K562 (cell line): ENCODE measurements around the gene POU3F1. TPM values are rescaled to one million over a fixed set of nuclear protein-coding genes. Genes with fewer than 3 reads are reported as not detected.

Source experiments
- ATAC-seq: fragments of 200-7000 bp; cut with Tn5 transposase; 3 replicates; pipeline ENCODE4 v1.9.1; 2020; ENCODE audit warnings: moderate library complexity
- BruUV-seq: library from RNA; stranded (reverse); fragments of 400-500 nt; replicated peaks from 2 replicates; lab custom pipeline; 2021; lab: Mats Ljungman, UMichigan
- CTCF ChIA-PET: fragments of 300-600 bp; formaldehyde crosslinking; extraction: SDS; loops from one replicate; lab custom pipeline; 2021; ENCODE audit warnings: low intra/inter-chr PET ratio; lab: Yijun Ruan, JAX
- POLR2A ChIA-PET: fragments of 300-600, 350-650 bp; sonication (Branson Sonifier 250); formaldehyde crosslinking; extraction: SDS; loops from one replicate; lab custom pipeline; 2021; ENCODE audit warnings: antibody characterized with exemption, inconsistent platforms; lab: Yijun Ruan, JAX
- DNase-seq, 4 experiments: peaks; one replicate each; pipeline versions ENCODE4 v3.0.0 to v3.0.0-alpha.2; 2011 to 2018; ENCODE audit warnings: low spot score in 3 of 4, mixed read lengths in 3 of 4; ENCODE audit errors: extremely low read depth in 1 of 4
- FAIRE-seq: peaks from 2 replicates; lab custom pipeline; 2011; peaks lifted over from hg19 to GRCh38; lab: Jason Lieb, UNC
- H2AFZ ChIP-seq: 2 replicates; pipeline ENCODE4 v1.6.0; 2011; ENCODE audit warnings: low read depth, low read length, control low read depth, inconsistent platforms
- H3K27ac ChIP-seq: fragments of 200-600 bp; 3 replicates; pipeline ENCODE4 v1.8.0; 2011; ENCODE audit warnings: low read depth, mild to moderate bottlenecking, control low read depth, inconsistent platforms, low read length, moderate library complexity, mixed read lengths; ENCODE audit errors: extremely low read depth
- H3K27me3 ChIP-seq, 2 experiments: fragments of 300-600 bp in 1 of 2; 2 replicates in 1 of 2; 3 replicates in 1 of 2; pipeline versions ENCODE4 v1.6.0 to v1.8.0; 2011; ENCODE audit warnings: inconsistent platforms in 2 of 2, low read length in 2 of 2, mild to moderate bottlenecking in 1 of 2, mixed read lengths in 1 of 2, moderate library complexity in 1 of 2; ENCODE audit not compliant: control insufficient read depth in 2 of 2, insufficient read depth in 2 of 2
- H3K36me3 ChIP-seq: fragments of 300-600 bp; 3 replicates; pipeline ENCODE4 v1.8.0; 2011; ENCODE audit warnings: mild to moderate bottlenecking, low read length, inconsistent platforms; ENCODE audit not compliant: control insufficient read depth, insufficient read depth
- H3K4me1 ChIP-seq, 2 experiments: fragments of 200-600 bp in 1 of 2; replicated peaks in 1 of 2; 2 replicates in 1 of 2; 3 replicates in 1 of 2; pipeline versions ENCODE4 v1.5.1 to v1.8.0; 2011; ENCODE audit warnings: inconsistent platforms in 2 of 2, low read length in 2 of 2, mild to moderate bottlenecking in 1 of 2, mixed read lengths in 1 of 2, moderate library complexity in 1 of 2; ENCODE audit not compliant: control insufficient read depth in 2 of 2, insufficient read depth in 2 of 2
- H3K4me2 ChIP-seq: 2 replicates; pipeline ENCODE4 v1.6.1; 2011; ENCODE audit warnings: low read length, control low read depth, inconsistent platforms, mixed read lengths; ENCODE audit not compliant: insufficient read depth
- H3K4me3 ChIP-seq: fragments of 200-600 bp; sonication (generic), shearing (Covaris generic); 2 replicates; pipeline ENCODE4 v1.5.1; 2016; ENCODE audit warnings: control low read depth, inconsistent platforms
- H3K79me2 ChIP-seq: fragments of 200-600 bp; 3 replicates; pipeline ENCODE4 v1.8.0; 2011; ENCODE audit warnings: low read length, inconsistent platforms; ENCODE audit not compliant: control insufficient read depth, insufficient read depth
- H3K9ac ChIP-seq, 2 experiments: 2 replicates each; pipeline versions ENCODE4 v1.6.0 to v1.6.1; 2011; ENCODE audit warnings: low read depth in 2 of 2, low read length in 2 of 2, control low read depth in 1 of 2, inconsistent platforms in 1 of 2, mild to moderate bottlenecking in 1 of 2, mixed read lengths in 1 of 2; ENCODE audit not compliant: insufficient read depth in 1 of 2
- H3K9me1 ChIP-seq: one replicate; pipeline ENCODE4 v1.6.0; 2011; ENCODE audit warnings: inconsistent platforms, mild to moderate bottlenecking, low read length, moderate library complexity; ENCODE audit not compliant: control insufficient read depth, insufficient read depth
- H3K9me3 ChIP-seq: replicated peaks from 2 replicates; pipeline ENCODE4 v1.5.1; 2011; ENCODE audit warnings: low read depth, low read length, inconsistent platforms; ENCODE audit not compliant: control insufficient read depth, insufficient read depth
- H4K20me1 ChIP-seq: replicated peaks from 2 replicates; pipeline ENCODE4 v1.6.1; 2011; ENCODE audit warnings: low read length, inconsistent platforms, mixed read lengths; ENCODE audit not compliant: control insufficient read depth, insufficient read depth
- FOSL1 ChIP-seq: fragments of 200-800 bp; sonication (Bioruptor generic); conservative IDR thresholded peaks from 2 replicates; pipeline ENCODE4 v1.6.1; 2016; ENCODE audit warnings: missing genetic modification characterization, missing compliant biosample characterization
- LCOR ChIP-seq: sonication (generic); formaldehyde crosslinking; IDR thresholded peaks from 2 replicates; pipeline ENCODE4 v1.8.0; 2022; ENCODE audit warnings: mild to moderate bottlenecking, missing genetic modification reagents
- MAFK ChIP-seq: IDR thresholded peaks from 2 replicates; pipeline ENCODE4 v1.6.1; 2011; ENCODE audit warnings: low read length, improper control_type of control experiment
- PHTF2 ChIP-seq: fragments of 250-450 bp; sonication (Bioruptor Pico); IDR thresholded peaks from 2 replicates; pipeline ENCODE4 v1.5.0; 2021; ENCODE audit warnings: mild to moderate bottlenecking
- RBM22 ChIP-seq: fragments of 200-400 bp; formaldehyde crosslinking; IDR thresholded peaks from 2 replicates; pipeline ENCODE4 v1.6.1; 2018; ENCODE audit warnings: low read length, low read depth; ENCODE audit not compliant: poor library complexity, severe bottlenecking
- ZBTB7A ChIP-seq: IDR thresholded peaks from 2 replicates; pipeline ENCODE4 v1.6.1; 2011; ENCODE audit warnings: low read depth, mild to moderate bottlenecking, low read length, moderate library complexity, borderline replicate concordance; ENCODE audit not compliant: control insufficient read depth
- WGBS: fragments of 100-300 bp; shearing (Covaris generic); methylation state at CpG from one replicate; pipeline ENCODE4 v1.1.6; 2016; ENCODE audit warnings: low coverage, mixed read lengths; ENCODE audit not compliant: insufficient coverage; ENCODE audit errors: missing lambda C conversion rate; 5-methylcytosine and 5-hydroxymethylcytosine counted together
- in situ Hi-C: fragments of 300-500 bp; cut with MboI; formaldehyde crosslinking; loops from 4 replicates; pipeline ENCODE4 v1.15.0; 2018; ENCODE audit warnings: inconsistent platforms, mixed read lengths
- intact Hi-C: fragments of 100-400 bp; cut with micrococcal nuclease; formaldehyde crosslinking; loops from 2 replicates; pipeline ENCODE4 v1.14.2; 2022
- polyA plus RNA-seq, 8 experiments: library from polyadenylated mRNA; depleted of rRNA in 4 of 8; stranded (reverse) in 5 of 8; unstranded in 3 of 8; fragments of >200 nt; fragmentation: Nextera tagmentation in 2 of 8; fragmentation: Illumina TruSeq in 1 of 8; extraction: Ambion mirVana in 2 of 8; extraction: Trizol in 1 of 8; gene quantifications; 2 replicates each; pipeline versions ENCODE4 v1.2.1 to v1.2.3, GENCODE V29; 2011 to 2014; ENCODE audit warnings: inconsistent platforms in 1 of 8, missing spikeins in 1 of 8
- total RNA-seq, 7 experiments: library from RNA; depleted of rRNA in 6 of 7; stranded (reverse); fragments of >200 nt in 6 of 7; fragmentation: Illumina TruSeq in 2 of 7; extraction: Trizol in 2 of 7; gene quantifications; 2 replicates each; pipeline versions ENCODE4 v1.2.1 to v1.2.3, GENCODE V29; 2011 to 2021; ENCODE audit warnings: low replicate concordance in 1 of 7
- TF ChIP-seq, protein P1 (sequence below), 2 experiments: fragments of 450-650 bp in 1 of 2; sonication (generic) in 1 of 2; formaldehyde crosslinking in 1 of 2; IDR thresholded peaks in 1 of 2; conservative IDR thresholded peaks in 1 of 2; 2 replicates each; pipeline versions ENCODE4 v1.6.1 to v1.8.1; 2016 to 2023; ENCODE audit warnings: mild to moderate bottlenecking in 2 of 2, moderate library complexity in 2 of 2, inconsistent platforms in 1 of 2, missing genetic modification reagents in 1 of 2
- TF ChIP-seq, protein P2 (sequence below), 3 experiments: IDR thresholded peaks in 2 of 3; conservative IDR thresholded peaks in 1 of 3; 2 replicates each; pipeline ENCODE4 v1.5.1; 2011 to 2012; ENCODE audit warnings: low read length in 3 of 3, mild to moderate bottlenecking in 3 of 3, control low read depth in 2 of 3, improper control_type of control experiment in 1 of 3, inconsistent platforms in 1 of 3, low read depth in 1 of 3, mixed read lengths in 1 of 3, moderate library complexity in 1 of 3; ENCODE audit not compliant: insufficient read depth in 2 of 3
- TF ChIP-seq, protein P3 (sequence below): sonication (generic); formaldehyde crosslinking; IDR thresholded peaks from 2 replicates; pipeline ENCODE4 v1.8.1; 2023; ENCODE audit warnings: mild to moderate bottlenecking, missing genetic modification reagents
- TF ChIP-seq, protein P4 (sequence below): sonication (generic); formaldehyde crosslinking; IDR thresholded peaks from 2 replicates; pipeline ENCODE4 v1.8.1; 2023; ENCODE audit warnings: missing genetic modification reagents, mild to moderate bottlenecking, borderline replicate concordance

The POU3F1 gene
- total and polyA plus RNA-seq, 9 of the 15 experiments (the other 6 are each of a cell fraction or from before 2014, with no cell fraction given), result 0.09 TPM; not detected in 8

DNA sequence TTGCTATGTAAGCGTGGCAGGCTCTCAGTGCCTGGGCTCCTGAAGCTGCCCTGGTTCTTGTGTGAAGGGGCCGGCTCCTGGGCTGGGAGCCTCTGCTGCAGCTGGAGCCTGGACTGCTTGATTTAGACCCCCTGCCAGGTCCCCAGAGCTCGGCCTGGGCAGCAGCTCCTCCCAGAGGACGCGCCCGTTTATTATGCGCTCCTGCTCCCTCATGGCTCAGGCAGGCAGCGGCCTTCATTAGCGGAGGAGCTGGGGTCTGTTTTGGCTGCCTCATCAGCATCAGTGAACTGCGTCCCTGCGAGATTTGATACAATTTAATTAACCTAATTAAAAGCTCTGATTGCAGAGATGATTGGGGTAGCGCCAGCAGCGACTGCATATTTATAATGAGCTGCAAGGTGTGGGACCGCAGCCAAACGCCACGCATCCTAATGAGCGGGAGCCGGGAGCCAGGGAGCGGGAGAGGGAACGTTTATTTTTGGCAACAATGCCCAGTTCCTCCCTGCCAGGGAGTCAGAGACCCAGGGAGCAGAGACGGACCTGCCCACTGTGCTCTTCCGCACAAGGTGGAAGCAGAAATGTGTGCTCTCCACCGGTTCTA is 17.4 kb downstream of the POU3F1 start:
- Histone ChIP-seq H3K36me3 (peaks cover 33% of the 10 kb centered on the region), H3K9ac (peak overlapping the region in 1 of 2 experiments; percentile 8; a peak in 1 of 4 replicates), H2AFZ (no peak overlapping the region), H3K27me3 (no peaks in the 10 kb centered on the region), H3K4me2 (no peak overlapping the region), H3K79me2 (no peaks in the 10 kb centered on the region), H3K27ac (no peak overlapping the region), H3K4me3 (no peak overlapping the region), H3K4me1 (peaks cover 10 to 34% of the 10 kb centered on the region in 2 experiments; a peak in 4 of 5 replicates), H3K9me3 (no peaks in the 10 kb centered on the region), H4K20me1 (peaks cover 21% of the 10 kb centered on the region), H3K9me1 (no peaks in the 10 kb centered on the region)
- ATAC-seq (peak; percentile 54), DNase-seq (peak; percentile 44 to 58 (median 52)), FAIRE-seq (no peak)
- intact Hi-C loops (no loop called here), in situ Hi-C loops (loop anchor here (25.0 kb wide), 1 partner anchor 558 kb away; no protein-coding TSS in a partner anchor)
- BruUV-seq, result no TSS peak
- ChIA-PET CTCF (no interaction called here), POLR2A (interaction anchor here (0.6 to 4.0 kb wide), 7 partner anchors 8 to 380 kb away, joined by 3 to 43 read pairs (median 6); partner anchors contain the start of gene UTP11)
- WGBS, result 58% methylated on average over 23 of the region's 23 CpGs
- TF ChIP-seq, protein P1, sequence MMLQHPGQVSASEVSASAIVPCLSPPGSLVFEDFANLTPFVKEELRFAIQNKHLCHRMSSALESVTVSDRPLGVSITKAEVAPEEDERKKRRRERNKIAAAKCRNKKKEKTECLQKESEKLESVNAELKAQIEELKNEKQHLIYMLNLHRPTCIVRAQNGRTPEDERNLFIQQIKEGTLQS (IDR thresholded peaks at IDR 0.05), result peak; percentile 55
- TF ChIP-seq, protein P1 (CRISPR knock-in tag; conservative IDR thresholded peaks at IDR 0.05), result no peak
- TF ChIP-seq ZBTB7A, result 0 out of 2 replicates have a peak, but pooled peaks have one; percentile 7
- no peak for TF ChIP-seq LCOR
- no peak for TF ChIP-seq RBM22
- TF ChIP-seq MAFK, result no peak
- TF ChIP-seq, protein P2, sequence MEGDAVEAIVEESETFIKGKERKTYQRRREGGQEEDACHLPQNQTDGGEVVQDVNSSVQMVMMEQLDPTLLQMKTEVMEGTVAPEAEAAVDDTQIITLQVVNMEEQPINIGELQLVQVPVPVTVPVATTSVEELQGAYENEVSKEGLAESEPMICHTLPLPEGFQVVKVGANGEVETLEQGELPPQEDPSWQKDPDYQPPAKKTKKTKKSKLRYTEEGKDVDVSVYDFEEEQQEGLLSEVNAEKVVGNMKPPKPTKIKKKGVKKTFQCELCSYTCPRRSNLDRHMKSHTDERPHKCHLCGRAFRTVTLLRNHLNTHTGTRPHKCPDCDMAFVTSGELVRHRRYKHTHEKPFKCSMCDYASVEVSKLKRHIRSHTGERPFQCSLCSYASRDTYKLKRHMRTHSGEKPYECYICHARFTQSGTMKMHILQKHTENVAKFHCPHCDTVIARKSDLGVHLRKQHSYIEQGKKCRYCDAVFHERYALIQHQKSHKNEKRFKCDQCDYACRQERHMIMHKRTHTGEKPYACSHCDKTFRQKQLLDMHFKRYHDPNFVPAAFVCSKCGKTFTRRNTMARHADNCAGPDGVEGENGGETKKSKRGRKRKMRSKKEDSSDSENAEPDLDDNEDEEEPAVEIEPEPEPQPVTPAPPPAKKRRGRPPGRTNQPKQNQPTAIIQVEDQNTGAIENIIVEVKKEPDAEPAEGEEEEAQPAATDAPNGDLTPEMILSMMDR (IDR thresholded peaks at IDR 0.05 in 2 of 3, conservative IDR thresholded peaks at IDR 0.05 in 1 of 3; ENCODE audit: insufficient read depth in 2 of 3, low read depth in 1 of 3, low read length in 3 of 3), result peak in 2 of 3 experiments; percentile 38 to 75; a peak in 4 of 6 replicates
- no peak for TF ChIP-seq PHTF2 (CRISPR knock-in tag)
- TF ChIP-seq FOSL1 (tag), result no peak
- TF ChIP-seq, protein P3, sequence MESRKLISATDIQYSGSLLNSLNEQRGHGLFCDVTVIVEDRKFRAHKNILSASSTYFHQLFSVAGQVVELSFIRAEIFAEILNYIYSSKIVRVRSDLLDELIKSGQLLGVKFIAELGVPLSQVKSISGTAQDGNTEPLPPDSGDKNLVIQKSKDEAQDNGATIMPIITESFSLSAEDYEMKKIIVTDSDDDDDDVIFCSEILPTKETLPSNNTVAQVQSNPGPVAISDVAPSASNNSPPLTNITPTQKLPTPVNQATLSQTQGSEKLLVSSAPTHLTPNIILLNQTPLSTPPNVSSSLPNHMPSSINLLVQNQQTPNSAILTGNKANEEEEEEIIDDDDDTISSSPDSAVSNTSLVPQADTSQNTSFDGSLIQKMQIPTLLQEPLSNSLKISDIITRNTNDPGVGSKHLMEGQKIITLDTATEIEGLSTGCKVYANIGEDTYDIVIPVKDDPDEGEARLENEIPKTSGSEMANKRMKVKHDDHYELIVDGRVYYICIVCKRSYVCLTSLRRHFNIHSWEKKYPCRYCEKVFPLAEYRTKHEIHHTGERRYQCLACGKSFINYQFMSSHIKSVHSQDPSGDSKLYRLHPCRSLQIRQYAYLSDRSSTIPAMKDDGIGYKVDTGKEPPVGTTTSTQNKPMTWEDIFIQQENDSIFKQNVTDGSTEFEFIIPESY (CRISPR knock-in tag), result peak; percentile 100
- TF ChIP-seq, protein P4, sequence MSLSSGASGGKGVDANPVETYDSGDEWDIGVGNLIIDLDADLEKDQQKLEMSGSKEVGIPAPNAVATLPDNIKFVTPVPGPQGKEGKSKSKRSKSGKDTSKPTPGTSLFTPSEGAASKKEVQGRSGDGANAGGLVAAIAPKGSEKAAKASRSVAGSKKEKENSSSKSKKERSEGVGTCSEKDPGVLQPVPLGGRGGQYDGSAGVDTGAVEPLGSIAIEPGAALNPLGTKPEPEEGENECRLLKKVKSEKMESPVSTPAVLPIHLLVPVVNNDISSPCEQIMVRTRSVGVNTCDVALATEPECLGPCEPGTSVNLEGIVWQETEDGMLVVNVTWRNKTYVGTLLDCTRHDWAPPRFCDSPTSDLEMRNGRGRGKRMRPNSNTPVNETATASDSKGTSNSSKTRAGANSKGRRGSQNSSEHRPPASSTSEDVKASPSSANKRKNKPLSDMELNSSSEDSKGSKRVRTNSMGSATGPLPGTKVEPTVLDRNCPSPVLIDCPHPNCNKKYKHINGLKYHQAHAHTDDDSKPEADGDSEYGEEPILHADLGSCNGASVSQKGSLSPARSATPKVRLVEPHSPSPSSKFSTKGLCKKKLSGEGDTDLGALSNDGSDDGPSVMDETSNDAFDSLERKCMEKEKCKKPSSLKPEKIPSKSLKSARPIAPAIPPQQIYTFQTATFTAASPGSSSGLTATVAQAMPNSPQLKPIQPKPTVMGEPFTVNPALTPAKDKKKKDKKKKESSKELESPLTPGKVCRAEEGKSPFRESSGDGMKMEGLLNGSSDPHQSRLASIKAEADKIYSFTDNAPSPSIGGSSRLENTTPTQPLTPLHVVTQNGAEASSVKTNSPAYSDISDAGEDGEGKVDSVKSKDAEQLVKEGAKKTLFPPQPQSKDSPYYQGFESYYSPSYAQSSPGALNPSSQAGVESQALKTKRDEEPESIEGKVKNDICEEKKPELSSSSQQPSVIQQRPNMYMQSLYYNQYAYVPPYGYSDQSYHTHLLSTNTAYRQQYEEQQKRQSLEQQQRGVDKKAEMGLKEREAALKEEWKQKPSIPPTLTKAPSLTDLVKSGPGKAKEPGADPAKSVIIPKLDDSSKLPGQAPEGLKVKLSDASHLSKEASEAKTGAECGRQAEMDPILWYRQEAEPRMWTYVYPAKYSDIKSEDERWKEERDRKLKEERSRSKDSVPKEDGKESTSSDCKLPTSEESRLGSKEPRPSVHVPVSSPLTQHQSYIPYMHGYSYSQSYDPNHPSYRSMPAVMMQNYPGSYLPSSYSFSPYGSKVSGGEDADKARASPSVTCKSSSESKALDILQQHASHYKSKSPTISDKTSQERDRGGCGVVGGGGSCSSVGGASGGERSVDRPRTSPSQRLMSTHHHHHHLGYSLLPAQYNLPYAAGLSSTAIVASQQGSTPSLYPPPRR, result no peak
